Measurements from ENCODE around the gene DHRS2. TPM values are rescaled to one million over a fixed set of nuclear protein-coding genes. Genes with fewer than 3 reads are reported as not detected.

The DHRS2 gene, protein sequence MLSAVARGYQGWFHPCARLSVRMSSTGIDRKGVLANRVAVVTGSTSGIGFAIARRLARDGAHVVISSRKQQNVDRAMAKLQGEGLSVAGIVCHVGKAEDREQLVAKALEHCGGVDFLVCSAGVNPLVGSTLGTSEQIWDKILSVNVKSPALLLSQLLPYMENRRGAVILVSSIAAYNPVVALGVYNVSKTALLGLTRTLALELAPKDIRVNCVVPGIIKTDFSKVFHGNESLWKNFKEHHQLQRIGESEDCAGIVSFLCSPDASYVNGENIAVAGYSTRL
- 0.51 TPM in 1 of 2 replicates, not detected in the other for total RNA-seq

DNA sequence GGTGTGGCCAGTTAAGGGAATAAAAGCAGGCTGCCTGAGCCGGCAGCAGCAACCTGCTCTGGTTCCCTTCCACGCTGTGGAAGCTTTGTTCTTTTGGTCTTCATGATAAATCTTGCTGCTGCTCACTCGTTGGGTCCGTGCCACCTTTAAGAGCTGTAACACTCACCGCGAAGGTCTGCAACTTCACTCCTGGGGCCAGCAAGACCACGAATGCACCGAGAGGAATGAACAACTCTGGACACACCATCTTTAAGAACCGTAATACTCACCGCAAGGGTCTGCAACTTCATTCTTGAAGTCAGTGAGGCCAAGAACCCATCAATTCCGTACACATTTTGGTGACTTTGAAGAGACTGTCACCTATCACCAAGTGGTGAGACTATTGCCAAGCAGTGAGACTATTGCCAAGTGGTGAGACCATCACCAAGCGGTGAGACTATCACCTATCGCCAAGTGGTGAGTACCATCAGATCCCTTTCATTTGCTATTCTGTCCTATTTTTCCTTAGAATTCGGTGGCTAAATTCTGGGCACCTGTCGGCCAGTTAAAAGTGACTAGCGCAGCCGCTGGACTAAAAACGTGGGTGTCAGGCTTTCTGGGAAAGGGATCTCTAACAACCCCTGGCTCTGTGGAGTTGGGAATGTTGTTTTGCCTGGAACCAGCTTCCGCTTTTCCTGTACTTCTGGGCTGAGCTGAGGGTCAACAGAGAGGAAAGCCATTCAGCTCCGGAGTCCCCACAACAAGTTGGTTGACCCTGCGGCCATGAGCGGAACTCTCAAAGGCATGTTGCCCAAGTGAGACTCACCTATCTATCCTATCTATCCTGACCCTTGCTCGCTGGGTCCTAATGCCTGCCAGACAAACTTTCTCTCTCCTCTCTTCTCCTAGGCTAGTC, at the start of gene DHRS2:
TSS of gene DHRS2 (plus strand) at position 48 of the 895 bp plus-strand sequence. CDS start 2,501 bp downstream, outside the sequence.

Other genes starting within 250 kb of the DHRS2 start
- not detected in 2 replicates for gene MYH6, start 228.1 kb upstream of the DHRS2 start, total RNA-seq
- 2.3 TPM in 1 of 2 replicates, not detected in the other for gene MYH7, start 200.7 kb upstream of the DHRS2 start, total RNA-seq
- 20.4 and 23.9 TPM in 2 replicates for gene NGDN, start 166.7 kb upstream of the DHRS2 start, total RNA-seq
- 0.12 and 0.17 TPM in 2 replicates for gene ZFHX2, start 84.6 kb upstream of the DHRS2 start, total RNA-seq
- gene THTPA, start 80.1 kb upstream of the DHRS2 start, total RNA-seq, result 8.5 and 11.8 TPM in 2 replicates
- gene AP1G2, start 68.6 kb upstream of the DHRS2 start, total RNA-seq, result 18.3 and 29.8 TPM in 2 replicates
- 0.09 and 0.12 TPM in 2 replicates for gene JPH4, start 57.6 kb upstream of the DHRS2 start, total RNA-seq

Data from pericardium fibroblast (primary cell).